ENCODE measurements around the gene TENM3.

DNA sequence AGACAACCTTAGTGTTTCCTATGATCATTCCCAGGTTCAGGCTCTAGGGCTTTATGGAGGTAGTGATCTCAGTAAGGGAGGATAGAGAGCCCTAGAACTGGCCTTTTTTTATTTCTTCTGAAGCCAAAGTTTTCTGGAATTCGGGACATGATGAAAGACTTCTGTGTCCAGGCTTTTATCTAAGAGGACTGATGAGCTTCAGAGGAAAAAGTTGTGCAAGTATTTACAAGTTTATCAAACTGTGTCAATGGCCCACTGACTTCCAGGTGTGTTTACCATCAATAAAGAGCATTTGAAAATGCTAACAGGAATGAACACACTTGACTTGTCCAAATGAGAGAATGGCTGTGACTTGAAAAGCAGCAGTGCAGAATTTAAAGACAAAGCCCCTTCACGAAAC is 419.3 kb downstream of the TENM3 start:
- no peak for TF ChIP-seq ZNF23 (tag by site-specific recombination; IDR thresholded peaks at IDR 0.05; ENCODE audit: borderline replicate concordance)
- TF ChIP-seq, protein P1, sequence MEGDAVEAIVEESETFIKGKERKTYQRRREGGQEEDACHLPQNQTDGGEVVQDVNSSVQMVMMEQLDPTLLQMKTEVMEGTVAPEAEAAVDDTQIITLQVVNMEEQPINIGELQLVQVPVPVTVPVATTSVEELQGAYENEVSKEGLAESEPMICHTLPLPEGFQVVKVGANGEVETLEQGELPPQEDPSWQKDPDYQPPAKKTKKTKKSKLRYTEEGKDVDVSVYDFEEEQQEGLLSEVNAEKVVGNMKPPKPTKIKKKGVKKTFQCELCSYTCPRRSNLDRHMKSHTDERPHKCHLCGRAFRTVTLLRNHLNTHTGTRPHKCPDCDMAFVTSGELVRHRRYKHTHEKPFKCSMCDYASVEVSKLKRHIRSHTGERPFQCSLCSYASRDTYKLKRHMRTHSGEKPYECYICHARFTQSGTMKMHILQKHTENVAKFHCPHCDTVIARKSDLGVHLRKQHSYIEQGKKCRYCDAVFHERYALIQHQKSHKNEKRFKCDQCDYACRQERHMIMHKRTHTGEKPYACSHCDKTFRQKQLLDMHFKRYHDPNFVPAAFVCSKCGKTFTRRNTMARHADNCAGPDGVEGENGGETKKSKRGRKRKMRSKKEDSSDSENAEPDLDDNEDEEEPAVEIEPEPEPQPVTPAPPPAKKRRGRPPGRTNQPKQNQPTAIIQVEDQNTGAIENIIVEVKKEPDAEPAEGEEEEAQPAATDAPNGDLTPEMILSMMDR (tag by site-specific recombination; IDR thresholded peaks at IDR 0.05), result no peak
- no peak for TF ChIP-seq ZFP37 (tag by site-specific recombination; IDR thresholded peaks at IDR 0.05)
- no peak for TF ChIP-seq ZNF558 (tag by site-specific recombination; IDR thresholded peaks at IDR 0.05)
- no peak for TF ChIP-seq SP2 (tag by site-specific recombination; IDR thresholded peaks at IDR 0.05)
- no peak for TF ChIP-seq TSHZ1 (tag by site-specific recombination; IDR thresholded peaks at IDR 0.05; ENCODE audit: borderline replicate concordance)
- TF ChIP-seq, protein P2, sequence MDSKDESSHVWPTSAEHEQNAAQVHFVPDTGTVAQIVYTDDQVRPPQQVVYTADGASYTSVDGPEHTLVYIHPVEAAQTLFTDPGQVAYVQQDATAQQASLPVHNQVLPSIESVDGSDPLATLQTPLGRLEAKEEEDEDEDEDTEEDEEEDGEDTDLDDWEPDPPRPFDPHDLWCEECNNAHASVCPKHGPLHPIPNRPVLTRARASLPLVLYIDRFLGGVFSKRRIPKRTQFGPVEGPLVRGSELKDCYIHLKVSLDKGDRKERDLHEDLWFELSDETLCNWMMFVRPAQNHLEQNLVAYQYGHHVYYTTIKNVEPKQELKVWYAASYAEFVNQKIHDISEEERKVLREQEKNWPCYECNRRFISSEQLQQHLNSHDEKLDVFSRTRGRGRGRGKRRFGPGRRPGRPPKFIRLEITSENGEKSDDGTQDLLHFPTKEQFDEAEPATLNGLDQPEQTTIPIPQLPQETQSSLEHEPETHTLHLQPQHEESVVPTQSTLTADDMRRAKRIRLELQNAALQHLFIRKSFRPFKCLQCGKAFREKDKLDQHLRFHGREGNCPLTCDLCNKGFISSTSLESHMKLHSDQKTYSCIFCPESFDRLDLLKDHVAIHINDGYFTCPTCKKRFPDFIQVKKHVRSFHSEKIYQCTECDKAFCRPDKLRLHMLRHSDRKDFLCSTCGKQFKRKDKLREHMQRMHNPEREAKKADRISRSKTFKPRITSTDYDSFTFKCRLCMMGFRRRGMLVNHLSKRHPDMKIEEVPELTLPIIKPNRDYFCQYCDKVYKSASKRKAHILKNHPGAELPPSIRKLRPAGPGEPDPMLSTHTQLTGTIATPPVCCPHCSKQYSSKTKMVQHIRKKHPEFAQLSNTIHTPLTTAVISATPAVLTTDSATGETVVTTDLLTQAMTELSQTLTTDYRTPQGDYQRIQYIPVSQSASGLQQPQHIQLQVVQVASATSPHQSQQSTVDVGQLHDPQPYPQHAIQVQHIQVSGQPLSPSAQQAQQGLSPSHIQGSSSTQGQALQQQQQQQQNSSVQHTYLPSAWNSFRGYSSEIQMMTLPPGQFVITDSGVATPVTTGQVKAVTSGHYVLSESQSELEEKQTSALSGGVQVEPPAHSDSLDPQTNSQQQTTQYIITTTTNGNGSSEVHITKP (tag by site-specific recombination; IDR thresholded peaks at IDR 0.05), result no peak
- TF ChIP-seq, protein P3, sequence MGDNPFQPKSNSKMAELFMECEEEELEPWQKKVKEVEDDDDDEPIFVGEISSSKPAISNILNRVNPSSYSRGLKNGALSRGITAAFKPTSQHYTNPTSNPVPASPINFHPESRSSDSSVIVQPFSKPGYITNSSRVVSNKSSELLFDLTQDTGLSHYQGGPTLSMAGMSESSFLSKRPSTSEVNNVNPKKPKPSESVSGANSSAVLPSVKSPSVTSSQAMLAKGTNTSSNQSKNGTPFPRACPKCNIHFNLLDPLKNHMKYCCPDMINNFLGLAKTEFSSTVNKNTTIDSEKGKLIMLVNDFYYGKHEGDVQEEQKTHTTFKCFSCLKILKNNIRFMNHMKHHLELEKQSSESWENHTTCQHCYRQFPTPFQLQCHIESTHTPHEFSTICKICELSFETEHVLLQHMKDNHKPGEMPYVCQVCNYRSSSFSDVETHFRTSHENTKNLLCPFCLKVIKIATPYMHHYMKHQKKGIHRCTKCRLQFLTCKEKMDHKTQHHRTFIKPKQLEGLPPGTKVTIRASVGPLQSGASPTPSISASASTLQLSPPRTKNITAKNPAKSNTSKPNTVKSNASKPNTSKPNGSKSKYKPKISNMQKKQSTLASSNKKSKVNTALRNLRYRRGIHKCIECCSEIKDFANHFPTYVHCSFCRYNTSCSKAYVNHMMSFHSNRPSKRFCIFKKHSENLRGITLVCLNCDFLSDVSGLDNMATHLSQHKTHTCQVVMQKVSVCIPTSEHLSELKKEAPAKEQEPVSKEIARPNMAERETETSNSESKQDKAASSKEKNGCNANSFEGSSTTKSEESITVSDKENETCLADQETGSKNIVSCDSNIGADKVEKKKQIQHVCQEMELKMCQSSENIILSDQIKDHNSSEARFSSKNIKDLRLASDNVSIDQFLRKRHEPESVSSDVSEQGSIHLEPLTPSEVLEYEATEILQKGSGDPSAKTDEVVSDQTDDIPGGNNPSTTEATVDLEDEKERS (tag by site-specific recombination; IDR thresholded peaks at IDR 0.05), result no peak
- TF ChIP-seq KLF1 (tag by site-specific recombination; IDR thresholded peaks at IDR 0.05), result no peak
- no peak for TF ChIP-seq ZNF138 (tag by site-specific recombination; IDR thresholded peaks at IDR 0.05; ENCODE audit: borderline replicate concordance)
